Keratinocyte (primary cell): ENCODE results near the gene ABR. TPM values are rescaled to one million over a fixed set of nuclear protein-coding genes. Genes with fewer than 3 reads are reported as not detected.

Experiments used
- DNase-seq: peaks from one replicate; pipeline ENCODE4 v3.0.0-alpha.2; 2011; ENCODE audit warnings: low read depth, missing footprints, low spot score
- FAIRE-seq: peaks from 2 replicates; lab custom pipeline; 2011; peaks lifted over from hg19 to GRCh38; lab: Jason Lieb, UNC
- H2AFZ ChIP-seq: 2 replicates; pipeline ENCODE4 v1.6.0; 2012; ENCODE audit warnings: low read length, control low read depth, inconsistent platforms; ENCODE audit not compliant: control insufficient read depth
- H3K27ac ChIP-seq: 2 replicates; pipeline ENCODE4 v1.5.1; 2011; ENCODE audit warnings: low read length; ENCODE audit not compliant: control insufficient read depth, insufficient read depth
- H3K27me3 ChIP-seq: 3 replicates; pipeline ENCODE4 v1.6.0; 2011; ENCODE audit warnings: low read length; ENCODE audit not compliant: control insufficient read depth, insufficient read depth; ENCODE audit errors: extremely low read depth
- H3K36me3 ChIP-seq, 2 experiments: 2 replicates in 1 of 2; 3 replicates in 1 of 2; pipeline ENCODE4 v1.5.1; 2011; ENCODE audit warnings: low read length in 2 of 2, mild to moderate bottlenecking in 1 of 2; ENCODE audit not compliant: control insufficient read depth in 2 of 2, insufficient read depth in 2 of 2; ENCODE audit errors: extremely low read depth in 1 of 2
- H3K4me1 ChIP-seq: 3 replicates; pipeline ENCODE4 v1.5.1; 2011; ENCODE audit warnings: low read length; ENCODE audit not compliant: control insufficient read depth, insufficient read depth; ENCODE audit errors: extremely low read depth
- H3K4me2 ChIP-seq: 3 replicates; pipeline ENCODE4 v1.6.0; 2011; ENCODE audit warnings: low read depth, low read length; ENCODE audit not compliant: control insufficient read depth, insufficient read depth; ENCODE audit errors: extremely low read depth
- H3K4me3 ChIP-seq, 3 experiments: fragments of 200-600 bp in 1 of 3; sonication (generic) in 1 of 3; 2 replicates in 2 of 3; 3 replicates in 1 of 3; pipeline ENCODE4 v1.5.1; 2011 to 2016; ENCODE audit warnings: low read length in 3 of 3, mild to moderate bottlenecking in 3 of 3, control low read depth in 2 of 3, inconsistent platforms in 1 of 3, low read depth in 1 of 3, mixed read lengths in 1 of 3, mixed run types in 1 of 3, moderate library complexity in 1 of 3; ENCODE audit not compliant: control insufficient read depth in 2 of 3, insufficient read depth in 2 of 3; ENCODE audit errors: extremely low read depth in 1 of 3
- H3K79me2 ChIP-seq: 2 replicates; pipeline ENCODE4 v1.6.0; 2012; ENCODE audit warnings: low read length; ENCODE audit not compliant: control insufficient read depth, insufficient read depth
- H3K9ac ChIP-seq: 3 replicates; pipeline ENCODE4 v1.6.0; 2011; ENCODE audit warnings: low read length; ENCODE audit not compliant: control insufficient read depth, insufficient read depth; ENCODE audit errors: extremely low read depth
- H3K9me1 ChIP-seq: 3 replicates; pipeline ENCODE4 v1.6.0; 2011; ENCODE audit warnings: low read length; ENCODE audit not compliant: control insufficient read depth, insufficient read depth; ENCODE audit errors: extremely low read depth
- H3K9me3 ChIP-seq: 2 replicates; pipeline ENCODE4 v1.5.1; 2012; ENCODE audit warnings: low read depth, low read length; ENCODE audit not compliant: control insufficient read depth
- H4K20me1 ChIP-seq: 3 replicates; pipeline ENCODE4 v1.6.0; 2011; ENCODE audit warnings: low read length; ENCODE audit not compliant: control insufficient read depth, insufficient read depth; ENCODE audit errors: extremely low read depth
- CTCF ChIP-seq, 3 experiments: IDR thresholded peaks in 1 of 3; conservative IDR thresholded peaks in 1 of 3; optimal IDR thresholded peaks in 1 of 3; 2 replicates in 2 of 3; 3 replicates in 1 of 3; pipeline versions ENCODE3 to v1.5.1; 2011; ENCODE audit warnings: low read length in 3 of 3, mild to moderate bottlenecking in 3 of 3, moderate library complexity in 2 of 3, control low read depth in 1 of 3, inconsistent platforms in 1 of 3; ENCODE audit not compliant: insufficient read depth in 2 of 3; ENCODE audit errors: extremely low read depth in 1 of 3
- EZH2 ChIP-seq: IDR thresholded peaks from one replicate; pipeline ENCODE4 v1.6.1; 2012; ENCODE audit warnings: inconsistent platforms, mild to moderate bottlenecking, low read length, moderate library complexity
- dilution Hi-C: fragments of 300-500 bp; cut with MboI; formaldehyde crosslinking; loops from one replicate; pipeline ENCODE4 v1.7.0; 2020; ENCODE audit warnings: low sequenced_read_pairs; ENCODE audit not compliant: extremely low pct_ligation_motif_present
- polyA plus RNA-seq, 5 experiments: library from polyadenylated mRNA; depleted of rRNA in 3 of 5; stranded (reverse) in 3 of 5; stranded (forward) in 1 of 5; unstranded in 1 of 5; fragments of >200 nt; gene quantifications; 1 replicate in 1 of 5; 2 replicates in 3 of 5; 3 replicates in 1 of 5; pipeline versions ENCODE4 v1.2.1 to v1.2.3, GENCODE V29; 2011 to 2012; ENCODE audit warnings: missing spikeins in 2 of 5, low read depth in 1 of 5, low replicate concordance in 1 of 5

ABR gene
- polyA plus RNA-seq, 1 donor (not counting 4 experiments of a cell fraction or from before 2014, with no cell fraction given), result 17.3 TPM

- peaks cover 0 to 3% of the 10 kb centered on the region in 2 experiments for H3K36me3 ChIP-seq
- H3K4me3 ChIP-seq, result no peak overlapping the region
- H3K9ac ChIP-seq, result no peak overlapping the region
- H2AFZ ChIP-seq, result no peak overlapping the region
- H3K9me3 ChIP-seq, result no peaks in the 10 kb centered on the region
- no peaks in the 10 kb centered on the region for H3K9me1 ChIP-seq
- no peaks in the 10 kb centered on the region for H3K4me1 ChIP-seq
- DNase-seq, result no peak
- H3K4me2 ChIP-seq, result no peak overlapping the region
- no peak overlapping the region for H3K27ac ChIP-seq
- no peaks in the 10 kb centered on the region for H4K20me1 ChIP-seq
- no peaks in the 10 kb centered on the region for H3K79me2 ChIP-seq
- no peak for FAIRE-seq
- no peak for TF ChIP-seq CTCF (optimal IDR thresholded peaks at IDR 0.05 in 1 of 3, IDR thresholded peaks at IDR 0.05 in 1 of 3, conservative IDR thresholded peaks at IDR 0.05 in 1 of 3; ENCODE audit: extremely low read depth in 1 of 3, insufficient read depth in 2 of 3, low read length in 3 of 3)
- TF ChIP-seq EZH2, result no peak
- no peaks in the 10 kb centered on the region for H3K27me3 ChIP-seq
- dilution Hi-C loops, result no loop called here
These were observed 144.1 kb downstream of the ABR start for GRCh38 chr17:1035546-1036170.

- Histone ChIP-seq H3K9ac (no peak overlapping the region), H3K9me3 (no peaks in the 10 kb centered on the region), H3K4me2 (no peak overlapping the region), H3K36me3 (no peaks in the 10 kb centered on the region), H2AFZ (no peak overlapping the region), H3K79me2 (no peaks in the 10 kb centered on the region), H3K9me1 (no peaks in the 10 kb centered on the region), H3K27me3 (no peaks in the 10 kb centered on the region), H4K20me1 (no peaks in the 10 kb centered on the region), H3K27ac (no peak overlapping the region), H3K4me3 (no peak overlapping the region), H3K4me1 (no peaks in the 10 kb centered on the region)
- FAIRE-seq (no peak), DNase-seq (no peak)
- dilution Hi-C loops, result no loop called here
- no peak for TF ChIP-seq CTCF (optimal IDR thresholded peaks at IDR 0.05 in 1 of 3, IDR thresholded peaks at IDR 0.05 in 1 of 3, conservative IDR thresholded peaks at IDR 0.05 in 1 of 3; ENCODE audit: extremely low read depth in 1 of 3, insufficient read depth in 2 of 3, low read length in 3 of 3)
- no peak for TF ChIP-seq EZH2
These were observed 145.1 kb downstream of the ABR start for GRCh38 chr17:1034652-1035210.
